Measurements from ENCODE around the gene ATRIP.

DNA sequence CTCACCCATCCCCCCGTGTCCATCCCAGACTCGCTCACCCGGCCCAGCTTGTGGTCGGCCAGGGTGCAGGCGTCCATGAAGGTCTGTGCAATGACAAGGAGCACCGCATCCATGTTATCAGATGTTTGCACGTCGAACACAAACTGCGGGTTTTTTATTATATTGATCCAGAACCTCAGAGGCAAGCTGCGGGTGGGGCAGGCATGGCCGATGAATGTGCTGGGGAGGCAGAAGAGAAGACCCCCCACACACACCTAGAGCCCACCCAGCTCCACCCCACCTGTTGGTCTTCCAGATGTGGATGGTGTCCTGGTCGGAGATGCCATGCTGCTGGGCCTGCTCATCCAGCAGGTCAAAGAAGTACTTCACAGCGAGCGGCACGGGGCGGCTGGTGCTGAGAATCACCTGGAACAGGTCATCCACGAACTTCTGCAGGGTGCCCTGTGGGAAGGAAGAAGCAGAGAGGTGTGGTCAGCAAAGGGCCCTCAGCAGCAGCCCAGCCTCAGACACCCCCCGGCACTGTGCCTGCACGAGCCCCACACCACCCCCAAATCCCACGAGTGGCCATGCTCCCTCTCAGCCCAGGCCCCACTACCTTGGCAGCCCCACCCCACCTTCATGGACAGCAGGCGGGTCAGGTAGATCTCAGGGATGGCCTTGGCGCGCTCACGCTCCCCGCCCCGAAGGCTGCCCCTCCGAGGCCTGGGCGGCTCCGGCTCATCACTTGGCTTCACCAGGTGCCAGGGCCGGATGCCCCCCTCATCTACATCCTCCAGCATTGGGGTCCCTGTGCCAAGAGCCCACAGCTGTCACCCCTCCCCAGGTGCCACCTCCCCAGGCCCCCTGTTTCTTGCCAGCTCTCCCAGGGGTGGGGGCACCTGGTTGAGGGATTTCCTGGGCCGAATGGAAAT is 37.0 kb upstream of the ATRIP start:
- TF ChIP-seq, protein P1, sequence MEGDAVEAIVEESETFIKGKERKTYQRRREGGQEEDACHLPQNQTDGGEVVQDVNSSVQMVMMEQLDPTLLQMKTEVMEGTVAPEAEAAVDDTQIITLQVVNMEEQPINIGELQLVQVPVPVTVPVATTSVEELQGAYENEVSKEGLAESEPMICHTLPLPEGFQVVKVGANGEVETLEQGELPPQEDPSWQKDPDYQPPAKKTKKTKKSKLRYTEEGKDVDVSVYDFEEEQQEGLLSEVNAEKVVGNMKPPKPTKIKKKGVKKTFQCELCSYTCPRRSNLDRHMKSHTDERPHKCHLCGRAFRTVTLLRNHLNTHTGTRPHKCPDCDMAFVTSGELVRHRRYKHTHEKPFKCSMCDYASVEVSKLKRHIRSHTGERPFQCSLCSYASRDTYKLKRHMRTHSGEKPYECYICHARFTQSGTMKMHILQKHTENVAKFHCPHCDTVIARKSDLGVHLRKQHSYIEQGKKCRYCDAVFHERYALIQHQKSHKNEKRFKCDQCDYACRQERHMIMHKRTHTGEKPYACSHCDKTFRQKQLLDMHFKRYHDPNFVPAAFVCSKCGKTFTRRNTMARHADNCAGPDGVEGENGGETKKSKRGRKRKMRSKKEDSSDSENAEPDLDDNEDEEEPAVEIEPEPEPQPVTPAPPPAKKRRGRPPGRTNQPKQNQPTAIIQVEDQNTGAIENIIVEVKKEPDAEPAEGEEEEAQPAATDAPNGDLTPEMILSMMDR (IDR thresholded peaks at IDR 0.05): no peak
- TF ChIP-seq POLR2A (IDR thresholded peaks at IDR 0.05): no peak

All from heart left ventricle (tissue), 13 donors.